GM18909 (cell line): ENCODE data around the gene LRRC71.

ENCODE experiments used
- ATAC-seq: cut with Tn5 transposase; IDR thresholded peaks from one replicate; pipeline ENCODE4 v1.9.1; 2021; ENCODE audit warnings: mild to moderate bottlenecking; ENCODE audit not compliant: unreplicated experiment, poor library complexity

The LRRC71 gene

DNA sequence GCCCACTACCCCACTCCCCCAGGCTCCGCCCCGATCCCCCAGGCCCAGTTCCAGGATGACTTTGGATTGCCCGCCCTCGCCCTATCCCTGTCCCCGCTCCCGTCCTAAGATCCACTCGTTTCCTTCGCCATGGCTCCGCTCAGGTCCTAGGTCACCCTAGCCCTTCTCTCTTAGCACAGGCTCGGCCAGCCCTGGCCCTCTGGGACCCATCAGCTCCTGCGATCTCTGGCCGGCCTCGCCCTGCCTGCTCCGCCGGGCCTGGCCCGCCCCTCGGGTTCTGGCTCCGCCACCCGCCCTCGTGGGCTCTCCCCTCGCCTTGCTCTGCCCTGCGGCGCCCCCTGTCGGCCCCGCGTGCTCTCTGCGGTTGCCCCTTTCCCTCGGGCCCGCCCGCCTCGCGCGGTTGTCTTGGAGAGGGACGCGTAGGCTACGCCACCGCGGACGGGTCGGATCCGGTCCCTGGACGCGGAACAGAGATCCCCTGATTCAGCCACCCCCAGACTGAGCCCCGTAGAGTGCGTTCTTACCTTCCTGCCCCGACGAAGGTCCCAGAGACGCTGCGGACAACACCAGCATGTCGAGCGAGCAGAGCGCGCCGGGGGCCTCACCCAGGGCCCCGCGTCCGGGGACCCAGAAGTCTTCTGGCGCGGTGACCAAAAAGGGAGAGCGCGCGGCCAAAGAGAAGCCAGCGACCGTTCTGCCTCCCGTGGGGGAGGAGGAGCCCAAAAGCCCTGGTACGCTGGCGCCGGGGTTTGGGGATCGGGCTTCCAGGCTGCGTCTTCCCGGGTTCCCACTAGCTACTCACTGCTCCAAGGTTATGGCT lies at the start of gene LRRC71:
Gene LRRC71 (plus strand): TSS at position 400 of the 820 bp plus-strand sequence. CDS start 172 bp downstream, at position 572.
- ATAC-seq, result no peak

DNA sequence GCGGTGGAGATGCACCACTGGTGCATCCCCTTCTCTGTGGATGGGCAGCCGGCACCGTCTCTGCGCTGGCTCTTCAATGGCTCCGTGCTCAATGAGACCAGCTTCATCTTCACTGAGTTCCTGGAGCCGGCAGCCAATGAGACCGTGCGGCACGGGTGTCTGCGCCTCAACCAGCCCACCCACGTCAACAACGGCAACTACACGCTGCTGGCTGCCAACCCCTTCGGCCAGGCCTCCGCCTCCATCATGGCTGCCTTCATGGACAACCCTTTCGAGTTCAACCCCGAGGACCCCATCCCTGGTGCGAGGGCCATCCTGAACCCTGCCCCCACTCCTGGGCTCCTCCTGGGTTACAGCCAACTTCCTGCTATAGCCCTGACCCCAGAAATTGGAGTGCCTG lies 46.8 kb upstream of the LRRC71 start:
- ATAC-seq, result no peak

GRCh38 chr1:156874142-156874541 lies 46.3 kb upstream of the LRRC71 start:
- ATAC-seq, result no peak

- ATAC-seq, result no peak
Measured at GRCh38 chr1:156874572-156875340, 45.7 kb upstream of the LRRC71 start.

DNA sequence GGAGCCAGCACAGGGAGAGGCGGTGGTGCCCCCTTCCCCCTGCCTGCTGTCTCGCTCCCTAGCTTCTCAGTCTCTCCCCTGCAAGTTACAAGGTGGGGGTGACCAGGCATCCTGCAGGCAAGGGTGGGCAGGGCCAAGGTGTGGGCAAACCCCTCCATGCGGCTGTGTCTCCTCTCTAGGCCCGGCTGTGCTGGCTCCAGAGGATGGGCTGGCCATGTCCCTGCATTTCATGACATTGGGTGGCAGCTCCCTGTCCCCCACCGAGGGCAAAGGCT lies 45.2 kb upstream of the LRRC71 start:
- no peak for ATAC-seq

DNA sequence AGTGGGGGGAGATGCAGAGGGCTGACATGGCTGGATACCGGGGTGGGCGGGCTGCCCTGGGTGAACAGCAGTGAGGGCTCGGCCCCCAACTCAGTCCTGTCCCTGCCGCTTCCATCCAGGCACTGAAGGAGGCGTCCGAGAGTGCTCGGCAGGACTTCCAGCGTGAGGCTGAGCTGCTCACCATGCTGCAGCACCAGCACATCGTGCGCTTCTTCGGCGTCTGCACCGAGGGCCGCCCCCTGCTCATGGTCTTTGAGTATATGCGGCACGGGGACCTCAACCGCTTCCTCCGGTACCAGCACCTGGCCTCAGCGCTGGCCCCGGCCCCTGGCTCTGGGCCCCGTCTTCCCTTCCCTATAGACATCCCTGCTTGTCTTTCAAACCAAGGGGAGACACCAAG lies 44.2 kb upstream of the LRRC71 start:
- no peak for ATAC-seq

DNA sequence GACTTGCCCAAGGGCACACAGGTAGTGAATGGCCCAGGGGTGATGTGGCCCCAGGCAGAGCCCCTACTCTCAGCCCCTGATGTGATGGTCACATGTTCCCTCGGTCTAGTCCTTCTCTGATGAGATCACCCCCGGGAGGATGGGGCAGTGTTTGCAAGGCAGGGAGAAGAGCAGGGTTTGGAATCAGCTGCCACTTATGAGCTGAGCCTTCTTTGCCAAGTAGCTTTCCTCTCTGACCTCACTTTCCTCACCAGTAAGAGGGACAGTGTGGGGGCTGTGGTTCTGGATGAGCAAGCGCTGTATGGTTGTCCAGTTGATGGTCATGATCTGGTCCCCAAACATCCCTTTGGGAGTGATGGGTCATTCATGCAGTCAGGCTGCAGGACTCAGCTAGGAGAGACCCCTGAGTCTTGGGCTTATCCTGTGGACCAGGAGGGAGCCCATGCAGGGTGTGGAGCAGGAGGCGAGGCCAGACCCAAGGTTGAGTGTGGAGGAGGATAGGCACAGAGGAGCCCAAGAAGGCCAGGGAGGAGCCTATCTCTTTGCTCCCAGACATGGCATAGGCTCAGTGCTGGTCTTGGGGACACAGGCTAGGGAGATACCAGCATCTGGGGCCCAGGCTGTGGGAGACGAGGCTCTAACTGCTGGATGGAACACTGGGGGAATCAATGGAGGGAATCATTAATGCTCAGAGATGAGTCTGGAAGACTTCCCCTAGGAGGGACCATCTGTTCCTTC lies 42.8 kb upstream of the LRRC71 start:
- ATAC-seq, result no peak

- ATAC-seq, result no peak
Measured at GRCh38 chr1:156879876-156880275, 40.6 kb upstream of the LRRC71 start.

DNA sequence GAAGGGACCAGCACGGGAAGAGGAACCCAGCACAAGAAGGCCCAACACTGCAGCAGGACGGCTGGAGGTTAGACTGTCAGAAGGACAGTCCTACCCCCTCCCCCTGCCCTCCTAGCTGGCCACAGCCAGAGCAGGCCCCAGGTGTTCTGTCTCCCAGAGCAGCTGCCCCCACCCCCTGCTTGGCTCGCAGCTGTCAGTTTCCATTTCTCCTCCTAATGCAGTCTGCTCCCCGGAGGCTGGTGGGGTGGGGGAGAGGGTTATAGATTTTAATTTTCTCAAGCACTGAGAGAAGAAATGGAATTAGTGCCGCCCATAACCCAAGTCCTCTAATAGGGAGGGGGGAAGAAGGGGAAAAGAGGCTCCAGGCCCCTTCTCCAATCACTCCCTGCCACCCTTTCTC lies 40.0 kb upstream of the LRRC71 start:
- no peak for ATAC-seq

DNA sequence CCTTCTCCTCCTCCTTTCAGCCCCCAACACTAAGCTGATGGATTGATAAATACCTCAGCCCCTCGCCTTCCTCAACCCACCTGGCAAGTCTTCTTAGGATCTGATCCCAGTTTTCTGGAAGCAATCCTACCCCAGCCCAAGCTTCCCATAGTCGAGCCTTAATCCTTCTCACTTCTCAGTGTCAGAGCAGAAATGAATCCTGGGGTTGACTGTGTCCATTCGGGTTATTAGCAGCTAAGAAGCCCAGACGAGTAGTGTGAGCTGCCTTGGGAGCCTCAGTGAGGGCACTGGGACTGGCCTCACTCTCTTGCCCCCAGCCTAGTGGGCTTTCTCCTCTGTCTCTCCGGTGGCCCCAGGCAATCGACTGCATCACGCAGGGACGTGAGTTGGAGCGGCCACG lies 39.3 kb upstream of the LRRC71 start:
- ATAC-seq, result no peak

- ATAC-seq, result no peak
Measured at GRCh38 chr1:156881663-156882062, 38.8 kb upstream of the LRRC71 start.

DNA sequence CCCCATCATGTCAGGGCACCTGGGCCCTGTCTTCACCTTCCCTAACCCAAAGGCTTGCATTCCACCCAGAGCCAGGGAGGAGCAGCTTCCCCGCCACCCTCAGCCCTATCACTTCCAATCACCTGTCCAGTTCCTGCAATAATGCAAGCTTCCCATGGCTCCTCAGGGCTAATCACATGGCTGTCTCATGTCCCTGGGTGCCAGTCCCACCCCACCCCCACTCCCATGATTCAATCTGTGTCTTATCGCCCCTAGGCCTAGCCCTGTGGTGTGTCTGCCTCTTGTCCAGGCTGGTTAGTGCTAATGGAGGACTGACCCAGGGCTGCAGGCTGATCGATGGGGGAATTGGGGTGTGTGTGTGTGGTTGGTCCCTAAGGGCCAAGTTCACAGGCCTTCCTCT lies 37.9 kb upstream of the LRRC71 start:
- no peak for ATAC-seq

DNA sequence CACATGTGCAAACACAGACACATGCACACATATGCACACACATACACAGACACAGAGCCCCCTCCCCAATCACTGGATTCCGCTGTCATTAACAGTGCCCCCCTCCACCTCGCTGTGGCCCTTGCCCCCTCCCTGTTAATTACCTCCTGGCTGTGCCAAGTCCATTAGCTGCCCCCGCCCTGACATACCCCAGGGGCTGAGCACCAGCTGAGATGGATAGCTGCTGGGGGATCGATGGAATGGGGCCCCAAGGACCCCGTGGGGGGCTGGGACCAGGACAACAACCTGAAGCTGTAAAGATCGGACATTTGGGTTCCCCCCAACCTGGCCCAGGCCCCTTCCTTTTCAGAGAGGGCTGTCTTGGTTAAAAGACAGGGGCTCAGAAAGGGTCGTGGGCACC lies 36.5 kb upstream of the LRRC71 start:
- no peak for ATAC-seq

DNA sequence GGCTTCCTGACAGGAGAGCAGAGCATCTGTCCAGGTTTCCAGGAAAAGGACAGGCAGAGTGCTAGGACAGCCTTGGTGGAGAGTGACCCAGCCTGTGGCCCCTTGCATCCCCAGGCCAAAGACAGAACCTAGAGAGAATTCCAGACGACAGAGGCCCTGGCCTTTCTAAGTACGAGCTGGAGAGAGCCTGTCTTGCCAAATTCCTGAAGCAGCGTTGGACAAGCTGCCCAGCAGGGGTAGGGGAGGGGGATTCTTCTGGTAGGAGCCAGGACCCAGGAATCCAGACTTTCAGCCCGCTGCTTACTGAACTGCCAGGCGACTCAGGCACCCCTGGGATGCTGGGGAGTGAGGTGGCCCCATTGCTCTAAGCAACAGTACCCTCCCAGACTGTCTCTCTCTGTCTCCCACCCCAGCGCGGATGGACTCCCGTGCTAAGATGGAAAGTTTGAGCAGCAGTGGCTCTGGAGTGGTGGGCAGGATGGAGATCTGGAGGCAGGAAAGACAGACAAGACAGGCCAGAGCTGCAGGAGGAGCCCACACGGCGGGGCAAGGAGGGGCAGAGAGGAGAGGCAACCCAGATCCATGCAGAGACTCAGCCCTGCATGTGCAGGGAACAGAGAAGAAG lies 35.8 kb upstream of the LRRC71 start:
- ATAC-seq, result no peak

DNA sequence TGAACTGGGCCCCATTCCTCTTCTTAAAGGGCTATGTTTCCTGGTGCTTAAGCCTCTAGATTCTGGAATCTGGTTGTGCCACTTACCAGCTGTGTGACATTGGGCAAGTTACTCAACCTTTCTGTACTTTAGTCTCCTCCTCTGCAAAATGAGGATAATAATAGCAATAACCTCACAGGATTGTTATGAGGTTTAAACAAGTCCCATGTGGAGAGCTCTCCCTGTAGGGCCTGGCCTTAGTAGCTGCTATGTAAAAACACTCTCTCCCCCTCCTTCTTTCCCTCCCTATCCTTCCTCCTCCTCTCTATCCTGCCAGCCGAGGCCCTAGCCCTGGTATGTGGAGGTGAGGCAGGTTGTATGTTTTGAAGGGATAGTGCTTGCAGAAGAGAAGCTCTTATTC lies 35.1 kb upstream of the LRRC71 start:
- ATAC-seq, result no peak

DNA sequence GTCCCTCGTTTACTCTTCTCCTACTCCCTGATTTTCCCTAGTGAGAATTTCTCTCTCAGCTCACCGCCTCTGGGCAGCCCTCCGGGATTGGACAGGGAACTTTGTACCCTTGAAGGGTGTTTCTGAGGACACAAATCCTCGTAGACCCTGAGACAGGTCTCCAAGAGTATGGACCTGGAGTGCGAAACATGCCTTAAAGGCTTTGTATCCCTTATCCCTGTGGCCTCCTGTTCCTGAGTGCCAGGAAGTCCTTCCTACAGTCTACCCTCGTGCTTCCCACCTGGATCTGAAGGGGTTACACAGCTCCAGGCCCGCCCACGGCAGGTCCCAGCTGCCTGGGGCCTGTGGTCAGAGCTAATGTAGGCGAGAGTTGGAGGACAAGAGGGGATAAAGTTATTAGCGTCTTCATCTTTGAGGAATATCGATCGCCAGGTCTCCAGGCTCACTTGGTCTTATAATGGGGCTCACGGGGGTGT lies 34.5 kb upstream of the LRRC71 start:
- ATAC-seq, result no peak

DNA sequence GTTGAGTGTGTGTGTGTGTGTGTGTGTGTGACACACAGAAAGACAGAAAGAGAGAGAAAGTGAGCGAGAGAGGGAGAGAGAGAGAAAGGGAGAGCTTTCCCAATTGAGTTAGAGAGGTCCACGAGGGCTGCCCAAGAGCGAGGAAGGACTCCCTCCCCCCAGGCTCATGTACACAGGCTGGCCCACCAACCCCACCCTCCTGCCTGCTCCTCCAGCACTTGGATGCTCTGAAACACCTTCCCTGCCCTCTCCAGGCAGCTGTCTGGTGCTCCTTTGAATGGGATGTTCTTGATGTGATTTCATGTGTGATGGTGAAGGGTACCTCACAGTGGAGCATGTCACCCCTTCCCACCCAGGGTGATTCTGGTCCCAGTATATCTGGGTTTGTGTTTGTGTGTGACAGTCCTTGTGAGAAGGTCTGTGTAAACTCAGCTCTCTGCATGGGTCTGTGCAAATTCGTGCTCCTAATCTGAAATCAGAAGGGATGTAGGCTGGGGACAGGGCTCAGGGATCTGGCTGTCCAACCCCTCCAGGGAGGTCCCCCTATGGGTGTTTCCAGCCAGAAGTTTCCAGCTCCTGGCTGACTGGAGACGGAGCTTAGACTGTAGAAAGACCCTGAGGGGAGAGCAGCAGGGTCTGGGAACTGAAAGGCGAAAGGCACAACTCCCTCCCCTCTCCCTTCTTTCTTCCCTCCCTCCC lies 33.7 kb upstream of the LRRC71 start:
- no peak for ATAC-seq

DNA sequence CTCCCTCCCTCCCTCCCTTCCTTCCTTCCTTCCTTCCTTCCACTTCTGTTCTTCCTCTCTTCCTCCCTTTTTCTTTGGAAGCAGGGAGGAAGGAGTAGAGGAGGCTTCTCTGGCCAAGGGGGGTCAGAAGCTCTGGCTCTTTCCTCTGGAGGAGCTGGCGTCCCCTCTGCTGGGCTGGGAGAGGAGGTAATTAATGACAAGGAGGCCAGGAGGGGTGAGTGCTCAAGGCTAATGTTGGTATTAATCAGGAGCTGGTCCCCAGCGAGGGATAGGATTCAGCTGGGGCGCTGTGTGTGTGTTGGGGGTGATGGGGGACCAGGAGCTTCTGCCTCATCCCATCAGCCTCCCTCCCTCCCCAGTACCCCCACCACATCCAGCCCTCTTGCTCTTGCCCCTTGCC lies 33.1 kb upstream of the LRRC71 start:
- no peak for ATAC-seq

- ATAC-seq, result no peak
Measured at GRCh38 chr1:156887734-156888133, 32.7 kb upstream of the LRRC71 start.
